ENCODE data around the gene CFAP299. TPM values are rescaled to one million over a fixed set of nuclear protein-coding genes. Genes with fewer than 3 reads are reported as not detected.
A peak's percentile ranks its signal among the peaks of the same experiment; 100 is the strongest.

CFAP299 gene
- total and polyA plus RNA-seq, 2 experiments from 2014 or later = not detected

- H3K4me1 ChIP-seq (ENCODE audit: insufficient read depth) = no peaks in the 10 kb centered on the region
- H3K4me3 ChIP-seq = no peak overlapping the region
- H3K9me2 ChIP-seq (replicated peaks; ENCODE audit: insufficient read depth) = no peaks in the 10 kb centered on the region
- no peaks in the 10 kb centered on the region for H3K36me3 ChIP-seq (replicated peaks; ENCODE audit: insufficient read depth, low read depth)
- no peak overlapping the region for H3K27ac ChIP-seq
- DNase-seq (ENCODE audit: low spot score) = no peak
- no peak for TF ChIP-seq EZH2phosphoT487 (IDR thresholded peaks at IDR 0.05; ENCODE audit: low read depth, severe bottlenecking, unreplicated experiment)
- no peak for TF ChIP-seq EZH2 (IDR thresholded peaks at IDR 0.05; ENCODE audit: borderline replicate concordance)
- no peak for TF ChIP-seq CTCF (IDR thresholded peaks at IDR 0.05; ENCODE audit: poor library complexity)
- H3K4me2 ChIP-seq = no peak overlapping the region
- 86% methylated on average over 5 of the region's 5 CpGs for WGBS (ENCODE audit: low lambda C conversion rate, missing lambda C conversion rate)
- H4K20me1 ChIP-seq (ENCODE audit: insufficient read depth, poor library complexity, severe bottlenecking) = no peaks in the 10 kb centered on the region
- no peaks in the 10 kb centered on the region for H3K27me3 ChIP-seq
- no peaks in the 10 kb centered on the region for H3K9me3 ChIP-seq (ENCODE audit: low read depth)
- H3K79me2 ChIP-seq = no peaks in the 10 kb centered on the region
- H2AFZ ChIP-seq = no peak overlapping the region
Measured at GRCh38 chr4:80776168-80776567, 440.6 kb downstream of the CFAP299 start.

GRCh38 chr4:80781431-80781830 is 445.9 kb downstream of the CFAP299 start:
- WGBS (ENCODE audit: low lambda C conversion rate, missing lambda C conversion rate) = 81% methylated on average over 1 of the region's 1 CpG

GRCh38 chr4:80787306-80787705 is 451.8 kb downstream of the CFAP299 start:
- Histone ChIP-seq H3K27me3 (no peaks in the 10 kb centered on the region), H3K36me3 (replicated peaks; ENCODE audit: insufficient read depth, low read depth) (no peaks in the 10 kb centered on the region), H3K79me2 (no peaks in the 10 kb centered on the region), H3K27ac (no peak overlapping the region), H3K9me2 (replicated peaks; ENCODE audit: insufficient read depth) (no peaks in the 10 kb centered on the region), H3K4me3 (no peak overlapping the region), H2AFZ (no peak overlapping the region), H3K9me3 (ENCODE audit: low read depth) (no peaks in the 10 kb centered on the region), H3K4me2 (no peak overlapping the region), H3K4me1 (ENCODE audit: insufficient read depth) (no peaks in the 10 kb centered on the region), H4K20me1 (ENCODE audit: insufficient read depth, poor library complexity, severe bottlenecking) (no peaks in the 10 kb centered on the region)
- TF ChIP-seq EZH2phosphoT487 (IDR thresholded peaks at IDR 0.05; ENCODE audit: low read depth, severe bottlenecking, unreplicated experiment) = no peak
- TF ChIP-seq EZH2 (IDR thresholded peaks at IDR 0.05; ENCODE audit: borderline replicate concordance) = no peak
- 84% methylated on average over 1 of the region's 1 CpG for WGBS (ENCODE audit: low lambda C conversion rate, missing lambda C conversion rate)
- no peak for DNase-seq (ENCODE audit: low spot score)

More at GRCh38 chr4:80781431-80781830, 445.9 kb downstream of the CFAP299 start:
- no peaks in the 10 kb centered on the region for H4K20me1 ChIP-seq (ENCODE audit: insufficient read depth, poor library complexity, severe bottlenecking)
- H3K27ac ChIP-seq = no peak overlapping the region
- H3K4me3 ChIP-seq = no peak overlapping the region
- no peaks in the 10 kb centered on the region for H3K4me1 ChIP-seq (ENCODE audit: insufficient read depth)
- H3K36me3 ChIP-seq (replicated peaks; ENCODE audit: insufficient read depth, low read depth) = no peaks in the 10 kb centered on the region
- no peak for TF ChIP-seq EZH2 (IDR thresholded peaks at IDR 0.05; ENCODE audit: borderline replicate concordance)
- no peaks in the 10 kb centered on the region for H3K79me2 ChIP-seq
- H2AFZ ChIP-seq = no peak overlapping the region
- no peak for DNase-seq (ENCODE audit: low spot score)
- no peaks in the 10 kb centered on the region for H3K27me3 ChIP-seq
- no peak overlapping the region for H3K4me2 ChIP-seq
- H3K9me2 ChIP-seq (replicated peaks; ENCODE audit: insufficient read depth) = no peaks in the 10 kb centered on the region
- no peaks in the 10 kb centered on the region for H3K9me3 ChIP-seq (ENCODE audit: low read depth)

GRCh38 chr4:80788798-80789197 is 453.3 kb downstream of the CFAP299 start:
- Histone ChIP-seq H3K36me3 (replicated peaks; ENCODE audit: insufficient read depth, low read depth) (no peaks in the 10 kb centered on the region), H2AFZ (no peak overlapping the region), H3K4me1 (ENCODE audit: insufficient read depth) (no peaks in the 10 kb centered on the region), H3K79me2 (no peaks in the 10 kb centered on the region), H3K27ac (no peak overlapping the region), H3K4me3 (no peak overlapping the region), H3K4me2 (no peak overlapping the region), H4K20me1 (ENCODE audit: insufficient read depth, poor library complexity, severe bottlenecking) (no peaks in the 10 kb centered on the region), H3K9me3 (ENCODE audit: low read depth) (no peaks in the 10 kb centered on the region), H3K27me3 (no peaks in the 10 kb centered on the region), H3K9me2 (replicated peaks; ENCODE audit: insufficient read depth) (no peaks in the 10 kb centered on the region)
- DNase-seq (ENCODE audit: low spot score) = peak; percentile 8
- WGBS (ENCODE audit: low lambda C conversion rate, missing lambda C conversion rate) = 50% methylated on average over 1 of the region's 1 CpG
- TF ChIP-seq EZH2 (IDR thresholded peaks at IDR 0.05; ENCODE audit: borderline replicate concordance) = no peak
- no peak for TF ChIP-seq EZH2phosphoT487 (IDR thresholded peaks at IDR 0.05; ENCODE audit: low read depth, severe bottlenecking, unreplicated experiment)
- no peak for TF ChIP-seq CTCF (IDR thresholded peaks at IDR 0.05; ENCODE audit: poor library complexity)
